ENCODE results near the gene SSTR3.

DNA sequence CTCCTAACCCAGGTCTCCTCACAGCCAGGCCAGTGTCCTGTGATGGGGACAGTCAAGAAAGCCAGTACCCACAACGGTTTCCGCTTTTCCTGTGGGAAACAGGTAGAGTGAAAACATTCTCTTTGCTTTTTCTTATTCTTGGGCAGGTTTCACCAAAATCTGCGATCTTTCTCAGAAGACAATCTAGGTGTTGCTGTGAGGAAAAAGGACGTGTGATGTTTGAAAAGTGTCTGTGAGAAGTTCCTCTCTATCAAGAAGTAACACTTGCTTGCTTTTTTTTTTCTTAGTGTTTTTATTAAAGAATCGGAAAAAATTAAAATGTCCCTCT lies 53.4 kb downstream of the SSTR3 start:
- TF ChIP-seq, protein P1, sequence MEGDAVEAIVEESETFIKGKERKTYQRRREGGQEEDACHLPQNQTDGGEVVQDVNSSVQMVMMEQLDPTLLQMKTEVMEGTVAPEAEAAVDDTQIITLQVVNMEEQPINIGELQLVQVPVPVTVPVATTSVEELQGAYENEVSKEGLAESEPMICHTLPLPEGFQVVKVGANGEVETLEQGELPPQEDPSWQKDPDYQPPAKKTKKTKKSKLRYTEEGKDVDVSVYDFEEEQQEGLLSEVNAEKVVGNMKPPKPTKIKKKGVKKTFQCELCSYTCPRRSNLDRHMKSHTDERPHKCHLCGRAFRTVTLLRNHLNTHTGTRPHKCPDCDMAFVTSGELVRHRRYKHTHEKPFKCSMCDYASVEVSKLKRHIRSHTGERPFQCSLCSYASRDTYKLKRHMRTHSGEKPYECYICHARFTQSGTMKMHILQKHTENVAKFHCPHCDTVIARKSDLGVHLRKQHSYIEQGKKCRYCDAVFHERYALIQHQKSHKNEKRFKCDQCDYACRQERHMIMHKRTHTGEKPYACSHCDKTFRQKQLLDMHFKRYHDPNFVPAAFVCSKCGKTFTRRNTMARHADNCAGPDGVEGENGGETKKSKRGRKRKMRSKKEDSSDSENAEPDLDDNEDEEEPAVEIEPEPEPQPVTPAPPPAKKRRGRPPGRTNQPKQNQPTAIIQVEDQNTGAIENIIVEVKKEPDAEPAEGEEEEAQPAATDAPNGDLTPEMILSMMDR (IDR thresholded peaks at IDR 0.05), result no peak
- no peak for TF ChIP-seq POLR2A (IDR thresholded peaks at IDR 0.05)
- no peak for TF ChIP-seq EP300 (IDR thresholded peaks at IDR 0.05)

Measured in ovary (tissue), 3 donors.